D341Med (cell line): ENCODE measurements around the gene ADD1.
A peak's percentile ranks its signal among the peaks of the same experiment; 100 is the strongest.

Source experiments
- DNase-seq: peaks from one replicate; pipeline ENCODE4 v3.0.0; 2012; ENCODE audit warnings: low spot score

The ADD1 gene

DNA sequence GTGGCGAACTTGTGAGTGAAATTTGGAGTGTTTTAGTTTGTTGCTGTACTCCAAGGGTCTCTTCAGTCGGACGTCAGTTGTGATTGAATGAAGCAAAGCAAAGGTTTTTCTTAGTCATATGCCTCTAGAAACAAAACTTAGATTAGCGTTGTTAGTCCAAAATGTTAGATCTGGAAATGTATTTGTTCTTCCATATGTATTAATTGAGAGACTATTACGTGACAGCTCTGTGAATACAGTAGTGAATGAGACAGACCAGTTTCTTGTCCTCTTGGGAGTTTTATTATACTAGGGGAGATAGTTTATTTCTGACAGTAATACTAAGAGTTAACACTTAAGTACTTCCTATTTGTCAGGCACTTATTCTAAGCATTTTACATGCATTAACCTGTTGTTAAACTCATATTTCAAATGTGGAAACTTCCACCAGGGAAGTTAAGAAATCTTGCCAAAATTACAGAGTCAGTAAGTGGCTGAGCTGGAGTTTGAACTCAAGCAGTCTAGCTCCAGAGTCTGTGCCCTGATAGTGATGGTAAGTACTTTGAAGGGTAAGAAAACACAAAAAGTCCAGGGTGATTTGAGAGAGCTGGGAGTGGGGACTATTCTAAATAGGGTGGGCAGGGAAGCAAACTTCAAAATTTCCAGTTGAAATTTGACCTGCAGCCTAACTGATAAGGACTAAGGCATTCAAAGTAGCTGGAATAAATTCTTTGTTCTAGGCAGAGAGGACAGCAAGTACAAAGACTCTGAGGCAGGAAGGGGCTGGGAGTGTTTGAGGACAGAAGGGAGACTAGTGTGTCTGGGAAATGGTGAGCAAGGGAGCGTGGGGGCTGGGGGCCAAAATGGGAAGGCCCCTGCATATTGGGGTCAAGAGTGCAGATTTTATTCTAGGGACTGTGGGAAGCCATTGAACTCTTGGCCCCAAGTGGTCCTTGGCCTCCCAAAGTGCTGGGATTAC lies 17.0 kb downstream of the ADD1 start:
- DNase-seq, result no peak

DNA sequence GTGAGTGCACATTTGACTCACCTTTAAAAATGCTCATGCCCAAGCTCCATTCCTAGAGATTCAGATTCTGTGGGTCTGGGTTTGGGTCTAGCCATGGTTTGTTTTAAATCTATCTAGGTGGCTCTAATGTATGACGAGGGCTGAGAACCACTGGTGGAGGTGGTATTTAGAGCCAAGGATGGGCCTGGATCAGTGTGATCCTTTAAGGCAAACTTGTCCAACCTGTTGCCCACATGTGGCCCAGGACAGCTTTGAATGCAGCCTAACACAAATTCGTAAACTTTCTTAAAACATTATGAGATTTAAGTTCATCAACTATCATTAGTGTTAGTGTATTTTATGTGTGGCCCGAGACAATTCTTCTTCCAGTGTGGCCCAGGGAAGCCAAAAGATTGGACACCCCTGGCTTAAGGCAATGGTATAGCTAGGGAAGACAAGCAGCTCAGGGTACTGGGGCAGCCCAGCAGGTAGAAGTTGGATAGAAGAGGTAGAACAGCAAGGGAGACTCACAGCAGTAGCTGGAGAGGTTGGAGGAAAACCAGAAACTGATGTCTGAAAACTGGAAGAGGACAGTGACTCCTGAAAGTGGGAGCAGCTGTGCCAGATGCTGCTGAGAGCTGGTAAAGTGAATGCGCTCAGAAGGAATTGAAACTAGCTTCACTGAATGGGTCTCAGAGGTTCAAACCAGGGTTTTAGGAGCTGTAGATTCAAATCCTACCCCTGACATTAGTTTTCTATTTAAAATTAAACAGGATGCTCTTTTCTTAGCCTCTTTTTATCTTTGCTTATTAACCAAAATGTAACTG lies 18.2 kb downstream of the ADD1 start:
- no peak for DNase-seq

DNA sequence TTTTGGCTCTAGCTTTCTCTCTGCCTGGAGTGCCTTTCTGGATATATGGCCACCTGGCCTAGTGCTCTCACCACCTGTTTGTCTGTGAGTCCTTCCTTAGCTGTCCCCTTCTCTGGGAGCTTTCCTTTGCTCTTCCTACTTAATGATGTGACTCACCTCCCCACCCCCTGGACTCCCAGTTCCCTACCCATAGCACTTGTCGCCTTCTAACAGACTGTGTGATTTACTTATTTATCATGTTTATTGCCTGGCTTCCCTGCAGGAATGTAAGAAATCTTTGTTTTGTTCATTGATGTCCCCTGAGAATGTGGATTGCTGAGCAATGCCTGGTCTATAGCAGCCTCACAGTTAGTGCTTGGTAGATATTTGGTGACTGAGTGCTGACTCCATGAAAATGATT lies 18.9 kb downstream of the ADD1 start:
- no peak for DNase-seq

DNA sequence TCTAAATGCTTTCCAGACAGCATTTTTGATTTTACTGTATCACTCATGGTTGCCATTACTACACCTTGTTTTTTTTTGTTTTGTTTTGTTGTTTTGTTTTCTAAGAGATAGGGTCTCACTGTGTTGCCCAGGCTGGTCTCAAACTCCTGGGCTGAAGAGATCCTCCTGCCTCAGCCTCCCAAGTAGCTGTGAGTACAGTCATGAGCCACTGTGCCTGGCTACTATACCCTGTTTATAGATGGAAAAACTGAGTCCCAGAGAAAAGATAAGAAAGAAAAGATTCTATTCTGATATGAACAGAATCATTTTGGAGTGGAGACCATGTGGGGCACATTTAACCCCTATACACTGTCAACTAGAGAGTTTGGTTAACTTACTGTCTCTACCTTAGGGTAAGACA lies 20.0 kb downstream of the ADD1 start:
- DNase-seq, result no peak

DNA sequence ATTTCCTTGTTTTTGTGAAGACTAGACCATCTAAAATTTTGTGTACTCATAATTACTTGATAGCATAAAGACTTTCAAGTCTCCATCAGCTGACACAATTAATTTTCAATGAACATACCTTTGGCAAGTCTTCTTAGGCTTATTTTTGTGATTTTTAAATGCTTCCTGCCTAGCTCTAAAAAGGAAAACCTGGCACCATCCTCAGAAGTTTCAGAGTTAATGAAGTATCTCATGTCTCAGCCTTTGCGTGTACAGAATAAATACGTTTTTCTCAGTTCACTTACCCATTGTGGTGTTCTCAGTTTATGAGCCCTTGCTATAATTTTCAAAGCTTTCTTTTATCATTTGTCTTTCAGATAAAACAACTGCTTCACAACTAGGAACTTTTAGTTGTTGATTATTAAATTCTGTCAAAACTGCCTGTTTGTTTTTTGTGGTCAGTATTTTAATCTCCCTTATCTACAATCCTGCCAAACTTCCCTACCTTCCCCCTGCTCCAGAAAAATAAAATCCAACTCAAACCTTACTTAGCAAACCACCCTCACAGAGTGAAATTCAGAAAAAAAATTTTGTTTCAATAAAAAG lies 21.6 kb downstream of the ADD1 start:
- no peak for DNase-seq

DNA sequence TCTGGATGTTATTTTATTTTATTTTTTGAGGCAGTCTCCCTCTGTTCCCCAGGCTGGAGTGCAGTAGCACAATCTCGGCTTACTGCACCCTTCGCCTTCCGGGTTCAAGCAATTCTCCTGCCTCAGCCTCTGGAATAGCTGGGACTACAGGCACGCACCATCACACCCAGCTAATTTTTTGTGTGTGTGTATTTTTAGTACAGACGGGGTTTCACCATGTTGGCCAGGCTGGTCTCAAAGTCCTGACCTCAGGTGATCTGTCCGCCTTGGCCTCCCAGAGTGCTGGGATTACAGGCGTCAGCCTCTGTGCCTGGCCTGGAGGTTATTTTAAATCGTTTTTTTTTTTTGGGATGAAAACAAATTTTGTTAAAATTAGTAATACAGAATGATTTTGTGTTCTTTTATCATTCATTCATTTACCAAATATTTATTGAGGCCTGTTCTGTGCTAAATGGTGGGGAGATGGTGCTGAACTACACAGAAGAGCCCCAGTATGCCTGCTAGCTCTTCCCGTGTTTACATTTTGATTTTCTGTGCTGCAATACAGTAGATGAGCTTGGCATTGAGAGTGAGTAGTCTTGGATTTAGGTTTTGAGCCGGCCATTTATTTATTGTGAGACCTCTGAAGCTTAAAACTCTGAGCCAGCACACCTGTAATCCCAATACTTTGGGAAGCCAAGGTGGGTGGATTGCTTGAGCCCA lies 22.7 kb downstream of the ADD1 start:
- no peak for DNase-seq

DNA sequence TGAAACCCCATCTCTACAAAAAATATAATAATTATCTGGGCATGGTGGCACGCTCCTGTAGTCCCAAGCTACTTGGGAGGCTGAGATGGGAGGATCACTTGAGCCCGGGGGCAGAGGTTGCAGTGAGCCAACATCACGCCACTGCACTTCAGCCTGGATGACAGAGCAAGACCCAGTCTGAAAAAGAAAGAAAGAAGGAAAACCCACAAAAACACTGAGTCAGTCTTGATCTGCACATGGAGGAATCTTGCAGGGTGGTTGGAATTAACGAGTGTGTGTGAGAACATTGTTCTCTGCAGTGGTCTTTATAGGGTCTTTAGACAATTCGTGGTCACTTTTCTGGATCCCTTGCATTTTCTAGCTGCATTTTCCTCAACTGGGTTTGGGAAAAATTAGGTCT lies 23.2 kb downstream of the ADD1 start:
- DNase-seq, result no peak

DNA sequence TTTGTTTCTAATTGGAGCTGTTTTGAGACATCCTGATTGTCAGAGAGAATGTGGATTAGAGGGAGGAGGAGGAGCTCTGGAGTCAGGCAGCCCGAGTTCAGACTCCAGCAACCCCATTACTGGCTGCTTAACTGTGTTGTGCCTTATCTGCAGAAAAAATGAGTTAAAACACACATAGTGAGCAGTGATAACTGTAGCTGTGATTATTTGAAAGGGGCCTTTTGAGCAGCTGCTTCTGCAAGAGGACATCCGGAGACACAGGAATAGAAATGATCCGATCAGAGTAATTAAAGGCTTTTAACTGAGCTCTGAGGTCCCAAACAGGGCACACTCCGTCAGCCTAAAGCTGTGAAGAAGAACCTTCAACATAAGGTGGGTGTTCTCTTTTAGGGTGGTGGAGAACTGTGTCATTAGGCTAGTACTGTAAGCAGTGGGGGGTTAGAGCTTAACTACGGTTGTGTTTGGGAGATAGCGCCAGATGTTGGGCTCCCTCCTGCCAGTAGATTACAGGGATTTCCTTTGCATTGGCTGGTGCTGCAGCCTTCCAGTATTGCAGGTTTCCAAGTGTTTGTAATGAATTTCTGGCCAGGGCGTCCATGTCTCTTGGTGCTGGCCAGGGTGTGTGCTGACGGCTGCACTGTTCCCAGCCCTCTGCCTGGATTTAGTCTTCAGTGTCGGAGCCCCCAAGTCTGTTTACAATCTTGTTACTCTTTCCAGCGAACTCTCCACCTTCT lies 24.3 kb downstream of the ADD1 start:
- DNase-seq, result peak; percentile 83

DNA sequence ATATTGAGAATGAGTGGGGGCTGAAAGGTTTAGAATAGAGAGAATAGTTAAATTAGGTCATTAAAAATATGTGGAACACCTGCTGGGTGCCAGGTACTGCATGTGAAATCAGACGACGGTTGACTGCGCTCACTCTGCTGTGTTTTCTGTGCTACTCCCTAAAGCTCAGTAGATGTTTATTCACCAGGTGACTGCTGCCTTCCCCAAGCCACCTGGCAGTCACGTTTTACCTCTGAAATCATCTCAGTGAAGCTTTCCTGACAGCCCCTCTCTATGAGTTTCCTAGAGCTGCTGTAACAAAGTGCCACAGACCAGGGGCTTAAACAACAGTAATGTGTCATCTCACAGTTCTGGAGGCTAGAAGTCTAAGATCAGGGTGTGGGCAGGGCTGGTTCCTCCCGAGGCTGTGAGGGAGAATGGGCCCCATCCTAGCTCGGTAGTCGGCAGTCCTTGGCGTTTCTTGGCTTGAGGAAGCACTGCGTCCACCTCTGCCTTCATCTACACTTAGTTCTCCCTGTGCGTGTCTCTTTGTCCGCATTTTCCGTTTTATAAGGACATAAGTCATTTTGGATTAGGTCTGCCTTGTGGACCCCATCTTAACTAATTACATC lies 25.3 kb downstream of the ADD1 start:
- no peak for DNase-seq

DNA sequence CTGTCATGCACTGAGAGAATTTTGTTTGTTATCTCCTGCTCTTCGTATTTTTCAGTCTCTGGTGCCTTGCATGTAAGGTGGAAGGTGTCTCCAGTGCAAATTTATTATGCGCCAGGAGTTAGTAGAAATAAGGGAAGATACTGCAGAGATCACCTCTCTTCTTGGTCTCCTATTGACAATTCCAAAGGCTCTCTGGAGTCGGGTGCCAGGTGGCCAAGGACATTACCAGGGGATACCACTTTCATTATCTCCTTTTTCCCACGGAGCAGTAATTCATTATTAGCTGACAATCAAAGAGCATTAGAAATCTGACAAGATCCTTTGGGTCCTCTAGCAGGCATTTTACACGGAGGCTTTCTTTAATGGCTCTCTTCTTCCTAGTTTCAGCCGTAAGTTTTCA lies 26.0 kb downstream of the ADD1 start:
- no peak for DNase-seq

DNA sequence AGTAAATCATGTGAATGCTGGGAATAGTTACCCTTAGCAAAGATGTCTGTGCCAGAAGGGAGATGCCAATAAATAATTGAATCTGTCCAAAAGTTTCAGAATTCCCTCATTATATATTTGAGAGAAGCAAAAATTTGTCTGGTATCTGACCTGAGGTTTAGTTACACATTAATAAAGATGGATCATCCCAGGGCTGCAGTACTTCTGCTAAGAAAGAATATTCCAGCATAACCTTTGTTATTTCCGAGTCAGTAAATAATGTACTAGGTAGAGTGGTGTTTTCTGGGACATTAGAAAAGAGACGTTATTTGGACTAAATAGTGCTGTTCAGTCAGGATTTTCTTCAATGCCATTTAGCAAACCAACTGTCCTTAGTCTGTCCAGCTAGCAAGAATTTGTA lies 26.4 kb downstream of the ADD1 start:
- DNase-seq, result no peak

DNA sequence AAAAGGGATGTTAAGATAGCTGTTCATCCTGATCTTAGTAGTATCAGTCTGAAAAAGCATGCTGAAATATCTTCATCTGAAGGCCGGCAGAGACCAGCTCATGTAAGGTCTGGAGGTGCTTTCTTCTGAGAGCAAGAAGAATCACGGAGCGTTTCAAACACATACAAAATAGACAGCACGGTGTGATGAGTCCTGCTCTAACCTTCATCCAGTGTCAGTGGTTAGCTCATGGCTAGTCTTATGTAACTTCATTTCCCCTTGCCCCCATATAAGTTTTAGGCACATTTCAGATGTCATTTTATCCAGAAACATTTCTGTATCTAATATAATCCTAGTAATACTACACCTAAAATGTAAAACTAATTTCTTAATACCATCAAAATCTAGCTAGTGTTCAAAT lies 27.8 kb downstream of the ADD1 start:
- no peak for DNase-seq

DNA sequence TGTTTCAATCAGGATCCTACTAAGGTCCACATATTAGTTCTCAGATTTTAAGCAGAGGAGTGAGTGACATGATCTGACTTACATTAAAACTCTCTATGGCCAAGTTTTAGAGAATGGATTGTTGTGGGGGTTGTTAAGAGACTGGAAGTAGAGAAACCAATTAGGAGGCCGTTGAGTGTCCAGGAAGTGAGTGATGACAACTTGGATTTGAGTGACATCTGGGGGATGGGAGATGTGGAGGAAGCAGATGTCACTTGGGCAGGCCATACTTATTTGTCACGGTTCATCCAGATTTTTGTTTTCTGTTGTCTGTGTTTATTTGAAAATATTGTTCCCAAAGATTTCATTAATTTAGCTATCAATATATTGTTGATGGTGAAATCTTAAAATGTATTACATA lies 28.3 kb downstream of the ADD1 start:
- no peak for DNase-seq

DNA sequence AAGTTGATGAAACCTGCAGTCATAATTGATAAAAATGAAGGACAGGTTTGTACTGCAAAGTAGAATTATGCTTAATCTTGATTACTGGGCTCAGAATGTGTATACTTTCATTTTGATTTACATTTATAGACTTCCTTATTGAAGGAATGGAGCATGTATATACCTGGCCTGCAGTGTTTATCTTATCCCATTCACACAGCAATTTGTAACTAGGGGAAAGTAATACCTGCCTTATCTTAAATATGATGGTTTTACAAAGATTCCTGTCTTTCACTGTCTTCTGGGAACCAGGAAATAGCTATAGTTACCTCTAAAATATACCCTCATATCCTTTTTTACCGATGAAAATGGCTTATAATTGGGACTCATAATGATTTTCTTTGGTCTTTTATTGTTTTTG lies 29.7 kb downstream of the ADD1 start:
- DNase-seq, result no peak

DNA sequence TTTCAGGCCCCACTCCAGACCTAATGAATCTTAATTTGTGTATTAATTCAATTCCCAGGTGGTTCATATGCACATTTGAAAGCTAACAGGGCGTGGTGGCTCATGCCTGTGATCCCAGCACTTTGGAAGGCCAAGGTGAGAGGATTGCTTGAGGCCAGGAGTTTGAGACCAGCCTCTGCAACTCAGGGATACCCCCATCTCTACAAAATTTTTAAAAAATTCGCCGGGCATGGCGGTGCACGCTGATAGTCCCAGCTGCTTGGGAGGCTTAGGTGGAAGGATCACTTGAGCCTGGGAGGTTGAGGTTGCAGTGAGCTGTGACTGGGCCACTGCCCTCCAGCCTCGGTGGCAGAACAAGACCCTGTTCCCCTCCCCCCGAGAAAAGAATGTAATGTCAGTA lies 31.2 kb downstream of the ADD1 start:
- no peak for DNase-seq

DNA sequence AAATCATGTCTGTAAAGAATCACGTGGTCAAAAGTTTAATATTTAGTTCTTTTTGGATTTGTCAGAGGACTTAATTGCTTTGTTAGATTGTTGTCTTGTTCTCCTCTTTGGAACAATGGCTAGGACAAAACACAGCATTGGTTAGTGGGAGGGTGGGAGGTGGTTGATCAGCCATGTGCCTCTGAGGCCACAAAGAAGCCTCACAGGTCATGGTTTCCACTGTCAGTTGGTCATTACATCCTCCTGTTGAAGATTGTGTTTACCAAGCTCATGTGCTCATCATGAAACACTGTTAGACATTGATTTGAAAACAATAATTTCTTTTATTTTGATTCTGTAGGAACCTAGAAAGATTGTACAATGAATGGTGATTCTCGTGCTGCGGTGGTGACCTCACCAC lies 31.9 kb downstream of the ADD1 start:
- no peak for DNase-seq

DNA sequence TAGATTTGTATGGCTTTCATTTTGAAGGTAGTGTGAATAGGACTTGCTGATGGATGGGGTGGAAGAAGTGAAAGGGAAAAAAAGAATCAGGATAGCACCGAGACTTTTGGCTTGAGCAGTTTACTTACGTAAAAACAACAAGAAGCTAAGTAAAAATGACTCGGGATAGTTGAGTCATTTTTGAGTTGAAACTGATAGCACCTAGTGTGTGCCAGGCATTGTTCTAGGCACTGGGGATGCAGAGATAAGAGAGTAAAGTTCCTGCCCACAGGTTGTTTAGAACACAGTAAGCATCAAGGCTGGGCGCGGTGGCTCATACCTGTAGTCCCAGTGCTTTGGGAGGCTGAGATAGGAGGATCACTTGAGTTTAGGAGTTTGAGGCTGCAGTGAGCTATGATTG lies 34.7 kb downstream of the ADD1 start:
- no peak for DNase-seq

DNA sequence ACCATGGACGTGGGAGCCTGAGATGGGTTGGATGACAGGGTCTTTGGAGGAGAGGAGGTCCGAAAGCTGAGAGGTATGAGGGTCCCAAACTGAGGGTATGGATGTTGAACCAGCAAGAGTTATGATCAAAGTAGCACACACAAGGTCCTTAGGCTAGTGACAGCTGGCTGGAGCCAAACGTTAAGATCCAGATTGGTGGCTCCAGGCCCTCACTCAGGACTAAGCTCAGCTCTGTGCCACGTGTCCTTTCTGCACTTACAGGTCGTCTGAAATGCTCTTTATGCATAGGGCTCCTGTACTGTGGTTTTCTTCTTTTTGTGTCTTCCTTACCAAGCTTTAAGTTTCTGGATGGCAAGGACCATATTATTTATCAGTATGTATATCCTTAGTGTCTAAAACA lies 35.4 kb downstream of the ADD1 start:
- DNase-seq, result no peak

DNA sequence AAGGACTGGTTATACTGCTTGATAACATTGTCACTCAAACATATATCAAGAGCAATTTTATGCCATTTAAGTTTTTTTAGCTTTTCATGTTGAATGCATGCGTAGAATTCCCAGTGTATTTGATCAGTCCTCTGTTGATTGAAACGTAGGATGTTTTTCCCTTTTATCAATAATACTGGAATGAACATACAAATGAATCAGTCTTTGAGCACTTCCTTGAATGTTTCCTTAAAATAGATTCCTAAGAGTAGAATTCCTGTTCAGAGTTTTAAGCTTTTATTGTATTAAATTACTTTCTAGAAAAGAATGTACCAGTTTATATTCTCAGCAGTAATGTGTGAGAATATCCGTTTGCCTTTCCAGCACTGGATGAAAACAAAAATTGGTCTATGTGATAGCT lies 37.8 kb downstream of the ADD1 start:
- DNase-seq, result no peak

DNA sequence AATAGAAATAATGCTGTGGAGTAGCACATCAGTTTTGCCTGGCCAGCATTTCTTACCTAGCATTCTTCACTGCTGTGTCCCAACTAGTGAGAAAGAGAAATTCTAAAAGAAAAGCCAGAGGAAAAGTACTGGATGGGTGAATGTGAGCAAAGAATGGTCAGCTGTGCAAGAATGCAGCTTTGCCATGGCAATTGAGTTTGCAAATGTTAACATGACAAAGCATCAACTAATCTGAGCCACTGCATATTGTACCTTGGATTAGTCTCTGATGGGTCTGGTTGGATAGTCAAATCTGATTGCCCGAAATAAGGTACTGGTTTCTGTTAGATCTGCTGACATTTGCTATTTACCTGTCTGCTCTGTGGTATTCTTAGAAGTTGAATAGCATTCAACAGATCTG lies 38.7 kb downstream of the ADD1 start:
- no peak for DNase-seq

DNA sequence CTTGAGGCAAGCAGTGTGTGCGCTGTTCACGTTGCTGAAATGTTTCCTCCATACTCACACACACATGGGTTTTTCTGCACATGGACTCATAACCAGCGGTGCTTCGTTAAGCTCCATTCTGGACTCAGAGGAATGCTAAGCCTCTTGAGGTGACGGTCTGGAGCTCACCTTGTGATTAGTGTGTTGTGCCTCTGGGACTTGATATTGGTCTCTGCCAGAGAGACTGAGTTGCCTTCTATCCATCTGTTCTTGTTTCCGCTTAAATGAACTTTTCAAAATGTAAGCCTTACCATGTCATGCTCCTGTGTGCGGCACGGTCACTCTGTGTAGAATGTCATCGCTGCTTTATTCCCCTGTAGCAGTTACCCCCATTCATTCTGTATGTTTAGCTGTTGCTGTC lies 42.5 kb downstream of the ADD1 start:
- DNase-seq, result peak; percentile 62
